ENCODE results near the gene MALL.
"Not testable (repeated sequence)": the region's sequence is repeated elsewhere in the genome, so short reads cannot be mapped to it uniquely, and the experiment has no call there.

DNA sequence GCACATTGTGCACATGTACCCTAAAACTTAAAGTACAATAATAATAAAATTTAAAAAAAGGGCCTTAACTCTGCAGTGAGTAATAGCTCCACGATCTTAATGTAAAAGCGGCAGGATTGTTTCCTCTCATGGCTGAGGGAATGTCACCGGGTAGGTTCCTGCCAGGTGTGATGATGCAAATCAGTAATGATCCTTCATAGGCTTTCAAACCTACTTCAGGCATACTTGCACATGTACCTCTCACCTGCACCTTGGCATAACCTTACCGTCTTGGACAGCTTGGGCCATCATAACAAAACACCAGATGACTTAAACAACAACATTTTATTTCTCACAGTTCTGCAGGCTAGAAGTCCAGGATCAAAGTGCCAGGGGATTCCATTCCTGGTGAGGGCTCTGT, 39.7 kb downstream of the MALL start:
- not testable (repeated sequence) for TF ChIP-seq EZH2 (IDR thresholded peaks at IDR 0.05); POLR2AphosphoS5 (IDR thresholded peaks at IDR 0.05; ENCODE audit: borderline replicate concordance, low read depth, low read length); FOXP2 (optimal IDR thresholded peaks at IDR 0.05; ENCODE audit: control extremely low read depth, extremely low read length, insufficient read depth)
